HEK293 (cell line): ENCODE data around the gene PAF1.

Source experiments
- EGR2 ChIP-seq: fragments of 450-650 bp; formaldehyde crosslinking; IDR thresholded peaks from 2 replicates; pipeline ENCODE4 v1.5.1; 2016; ENCODE audit warnings: low read depth, missing biosample characterization, missing genetic modification characterization
- HOXC10 ChIP-seq: sonication (generic); formaldehyde crosslinking; IDR thresholded peaks from 2 replicates; pipeline ENCODE4 v1.8.1; 2023; ENCODE audit warnings: mild to moderate bottlenecking, missing genetic modification reagents
- KLF8 ChIP-seq: fragments of 450-650 bp; formaldehyde crosslinking; IDR thresholded peaks from 2 replicates; pipeline ENCODE4 v1.5.1; 2016; ENCODE audit warnings: missing biosample characterization, missing genetic modification characterization
- OVOL3 ChIP-seq: fragments of 450-650 bp; formaldehyde crosslinking; IDR thresholded peaks from 2 replicates; pipeline ENCODE4 v1.5.1; 2016; ENCODE audit warnings: missing biosample characterization, missing genetic modification characterization
- SALL2 ChIP-seq: fragments of 450-650 bp; formaldehyde crosslinking; IDR thresholded peaks from 2 replicates; pipeline ENCODE4 v1.5.0; 2017; ENCODE audit warnings: missing biosample characterization, mild to moderate bottlenecking, missing genetic modification characterization, borderline replicate concordance
- ZNF24 ChIP-seq: fragments of 450-650 bp; formaldehyde crosslinking; IDR thresholded peaks from 2 replicates; pipeline ENCODE4 v1.5.1; 2016; ENCODE audit warnings: missing biosample characterization, missing genetic modification characterization
- ZNF354C ChIP-seq: fragments of 450-650 bp; formaldehyde crosslinking; IDR thresholded peaks from 2 replicates; pipeline ENCODE4 v1.5.1; 2016; ENCODE audit warnings: missing biosample characterization, missing genetic modification characterization, low read depth, borderline replicate concordance
- ZNF394 ChIP-seq: fragments of 450-650 bp; formaldehyde crosslinking; IDR thresholded peaks from 2 replicates; pipeline ENCODE4 v1.5.1; 2016; ENCODE audit warnings: missing biosample characterization, missing genetic modification characterization, mild to moderate bottlenecking, moderate library complexity, borderline replicate concordance
- ZNF433 ChIP-seq: fragments of 450-650 bp; formaldehyde crosslinking; IDR thresholded peaks from 2 replicates; pipeline ENCODE4 v1.5.1; 2016; ENCODE audit warnings: missing biosample characterization, missing genetic modification characterization, low read depth
- ZNF621 ChIP-seq: fragments of 450-650 bp; formaldehyde crosslinking; IDR thresholded peaks from 2 replicates; pipeline ENCODE4 v1.5.1; 2017; ENCODE audit warnings: missing biosample characterization, missing genetic modification characterization
- ZNF654 ChIP-seq: fragments of 450-650 bp; formaldehyde crosslinking; IDR thresholded peaks from 2 replicates; pipeline ENCODE4 v1.5.1; 2016; ENCODE audit warnings: low read depth, missing biosample characterization, missing genetic modification characterization
- ZNF660 ChIP-seq: fragments of 450-650 bp; IDR thresholded peaks from 2 replicates; pipeline ENCODE4 v1.5.1; 2018; ENCODE audit warnings: missing biosample characterization, mild to moderate bottlenecking, missing genetic modification characterization
- ZNF76 ChIP-seq: fragments of 450-650 bp; formaldehyde crosslinking; IDR thresholded peaks from 2 replicates; pipeline ENCODE4; 2016; ENCODE audit warnings: low read depth, missing biosample characterization, missing genetic modification characterization, borderline replicate concordance
- ZNF777 ChIP-seq: fragments of 450-650 bp; formaldehyde crosslinking; IDR thresholded peaks from 2 replicates; pipeline ENCODE4 v1.5.1; 2017; ENCODE audit warnings: missing biosample characterization, missing genetic modification characterization, borderline replicate concordance
- ZNF843 ChIP-seq: fragments of 450-650 bp; formaldehyde crosslinking; IDR thresholded peaks from 2 replicates; pipeline ENCODE4 v1.5.1; 2016; ENCODE audit warnings: missing biosample characterization, missing genetic modification characterization
- TF ChIP-seq, protein P1 (sequence below): fragments of 450-650 bp; formaldehyde crosslinking; optimal IDR thresholded peaks from 2 replicates; pipeline ENCODE3; 2016; ENCODE audit warnings: missing biosample characterization, mild to moderate bottlenecking, missing genetic modification characterization
- TF ChIP-seq, protein P2 (sequence below): fragments of 450-650 bp; formaldehyde crosslinking; IDR thresholded peaks from 2 replicates; pipeline ENCODE4 v1.5.1; 2016; ENCODE audit warnings: missing biosample characterization, missing genetic modification characterization
- TF ChIP-seq, protein P3 (sequence below): fragments of 450-650 bp; formaldehyde crosslinking; IDR thresholded peaks from 2 replicates; pipeline ENCODE4 v1.5.1; 2016; ENCODE audit warnings: missing biosample characterization, missing genetic modification characterization
- TF ChIP-seq, protein P4 (sequence below): fragments of 450-650 bp; formaldehyde crosslinking; IDR thresholded peaks from 2 replicates; pipeline ENCODE4 v1.5.1; 2016; ENCODE audit warnings: missing biosample characterization, missing genetic modification characterization
- TF ChIP-seq, protein P5 (sequence below): fragments of 450-650 bp; formaldehyde crosslinking; IDR thresholded peaks from 2 replicates; pipeline ENCODE4 v1.5.1; 2017; ENCODE audit warnings: missing biosample characterization, missing genetic modification characterization
- TF ChIP-seq, protein P6 (sequence below): fragments of 450-650 bp; formaldehyde crosslinking; IDR thresholded peaks from 2 replicates; pipeline ENCODE4 v1.5.1; 2016; ENCODE audit warnings: missing biosample characterization, missing genetic modification characterization
- TF ChIP-seq, protein P7 (sequence below): fragments of 450-650 bp; formaldehyde crosslinking; IDR thresholded peaks from 2 replicates; pipeline ENCODE4 v1.5.1; 2016; ENCODE audit warnings: missing biosample characterization, missing genetic modification characterization
- TF ChIP-seq, protein P8 (sequence below): fragments of 450-650 bp; formaldehyde crosslinking; IDR thresholded peaks from 2 replicates; pipeline ENCODE4 v1.5.1; 2016; ENCODE audit warnings: missing biosample characterization, missing genetic modification characterization, borderline replicate concordance
- TF ChIP-seq, protein P9 (sequence below): IDR thresholded peaks from 2 replicates; pipeline ENCODE4 v1.6.1; 2011; ENCODE audit warnings: mild to moderate bottlenecking, low read depth, low read length, borderline replicate concordance

PAF1 gene

DNA sequence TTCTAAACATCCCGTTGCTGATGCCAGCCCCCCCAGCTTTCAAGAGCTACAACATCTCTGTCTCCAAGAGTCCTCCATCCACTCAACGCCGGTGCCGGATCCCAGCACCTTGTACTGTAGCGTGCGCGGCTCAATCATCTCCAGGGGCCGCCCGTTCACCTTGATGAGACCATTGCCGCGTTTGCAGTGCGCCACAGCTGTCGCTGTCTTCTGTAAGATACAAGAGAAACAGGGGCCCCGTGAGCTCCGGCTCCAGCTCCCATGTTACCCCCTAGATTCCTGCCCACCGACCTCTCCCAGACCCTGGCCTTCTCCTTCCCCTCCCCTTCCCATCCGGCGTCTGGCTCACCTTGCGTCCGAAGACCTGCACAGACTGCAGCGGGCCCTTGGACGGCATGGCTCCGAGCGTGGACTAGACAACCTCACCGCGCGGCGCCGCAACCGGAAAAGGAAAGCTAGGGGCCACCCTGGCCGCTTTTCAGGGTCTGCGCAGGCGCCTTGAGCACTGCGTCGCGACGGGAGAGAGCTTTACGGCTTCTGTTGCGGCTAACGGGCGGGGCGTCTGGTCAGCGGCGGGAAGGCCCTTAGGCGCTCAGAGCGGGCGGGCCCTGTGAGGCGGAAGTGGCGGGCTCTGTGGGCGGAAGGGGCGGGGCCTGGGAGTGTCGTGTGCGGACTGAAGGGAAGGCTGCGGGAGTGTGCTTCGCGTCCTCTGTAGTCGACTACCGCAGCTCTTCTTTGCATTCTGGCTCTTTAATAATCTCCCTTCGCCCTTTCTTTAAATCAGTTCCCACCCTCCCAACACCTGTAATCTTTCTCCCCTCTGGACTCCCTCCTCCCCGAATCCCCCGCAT lies 44.8 kb upstream of the PAF1 start, which contains the start of gene RPS16 (continued):
- TF ChIP-seq, protein P1, sequence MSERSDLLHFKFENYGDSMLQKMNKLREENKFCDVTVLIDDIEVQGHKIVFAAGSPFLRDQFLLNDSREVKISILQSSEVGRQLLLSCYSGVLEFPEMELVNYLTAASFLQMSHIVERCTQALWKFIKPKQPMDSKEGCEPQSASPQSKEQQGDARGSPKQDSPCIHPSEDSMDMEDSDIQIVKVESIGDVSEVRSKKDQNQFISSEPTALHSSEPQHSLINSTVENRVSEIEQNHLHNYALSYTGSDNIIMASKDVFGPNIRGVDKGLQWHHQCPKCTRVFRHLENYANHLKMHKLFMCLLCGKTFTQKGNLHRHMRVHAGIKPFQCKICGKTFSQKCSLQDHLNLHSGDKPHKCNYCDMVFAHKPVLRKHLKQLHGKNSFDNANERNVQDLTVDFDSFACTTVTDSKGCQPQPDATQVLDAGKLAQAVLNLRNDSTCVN (tag by site-specific recombination), result peak; percentile 70
- TF ChIP-seq OVOL3 (tag by site-specific recombination), result peak; percentile 88; the same call in 1 of the 2 replicates
- TF ChIP-seq, protein P2, sequence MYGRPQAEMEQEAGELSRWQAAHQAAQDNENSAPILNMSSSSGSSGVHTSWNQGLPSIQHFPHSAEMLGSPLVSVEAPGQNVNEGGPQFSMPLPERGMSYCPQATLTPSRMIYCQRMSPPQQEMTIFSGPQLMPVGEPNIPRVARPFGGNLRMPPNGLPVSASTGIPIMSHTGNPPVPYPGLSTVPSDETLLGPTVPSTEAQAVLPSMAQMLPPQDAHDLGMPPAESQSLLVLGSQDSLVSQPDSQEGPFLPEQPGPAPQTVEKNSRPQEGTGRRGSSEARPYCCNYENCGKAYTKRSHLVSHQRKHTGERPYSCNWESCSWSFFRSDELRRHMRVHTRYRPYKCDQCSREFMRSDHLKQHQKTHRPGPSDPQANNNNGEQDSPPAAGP (tag by site-specific recombination), result peak; percentile 65
- TF ChIP-seq, protein P3, sequence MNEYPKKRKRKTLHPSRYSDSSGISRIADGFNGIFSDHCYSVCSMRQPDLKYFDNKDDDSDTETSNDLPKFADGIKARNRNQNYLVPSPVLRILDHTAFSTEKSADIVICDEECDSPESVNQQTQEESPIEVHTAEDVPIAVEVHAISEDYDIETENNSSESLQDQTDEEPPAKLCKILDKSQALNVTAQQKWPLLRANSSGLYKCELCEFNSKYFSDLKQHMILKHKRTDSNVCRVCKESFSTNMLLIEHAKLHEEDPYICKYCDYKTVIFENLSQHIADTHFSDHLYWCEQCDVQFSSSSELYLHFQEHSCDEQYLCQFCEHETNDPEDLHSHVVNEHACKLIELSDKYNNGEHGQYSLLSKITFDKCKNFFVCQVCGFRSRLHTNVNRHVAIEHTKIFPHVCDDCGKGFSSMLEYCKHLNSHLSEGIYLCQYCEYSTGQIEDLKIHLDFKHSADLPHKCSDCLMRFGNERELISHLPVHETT, result peak; percentile 87
- no peak for TF ChIP-seq ZNF654
- TF ChIP-seq HOXC10 (CRISPR knock-in tag), result no peak
- TF ChIP-seq, protein P4, sequence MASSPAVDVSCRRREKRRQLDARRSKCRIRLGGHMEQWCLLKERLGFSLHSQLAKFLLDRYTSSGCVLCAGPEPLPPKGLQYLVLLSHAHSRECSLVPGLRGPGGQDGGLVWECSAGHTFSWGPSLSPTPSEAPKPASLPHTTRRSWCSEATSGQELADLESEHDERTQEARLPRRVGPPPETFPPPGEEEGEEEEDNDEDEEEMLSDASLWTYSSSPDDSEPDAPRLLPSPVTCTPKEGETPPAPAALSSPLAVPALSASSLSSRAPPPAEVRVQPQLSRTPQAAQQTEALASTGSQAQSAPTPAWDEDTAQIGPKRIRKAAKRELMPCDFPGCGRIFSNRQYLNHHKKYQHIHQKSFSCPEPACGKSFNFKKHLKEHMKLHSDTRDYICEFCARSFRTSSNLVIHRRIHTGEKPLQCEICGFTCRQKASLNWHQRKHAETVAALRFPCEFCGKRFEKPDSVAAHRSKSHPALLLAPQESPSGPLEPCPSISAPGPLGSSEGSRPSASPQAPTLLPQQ (tag by site-specific recombination), result peak; percentile 87
- peak; percentile 87 for TF ChIP-seq ZNF24 (tag by site-specific recombination)
- TF ChIP-seq ZNF354C (tag by site-specific recombination), result no peak
- TF ChIP-seq, protein P5, sequence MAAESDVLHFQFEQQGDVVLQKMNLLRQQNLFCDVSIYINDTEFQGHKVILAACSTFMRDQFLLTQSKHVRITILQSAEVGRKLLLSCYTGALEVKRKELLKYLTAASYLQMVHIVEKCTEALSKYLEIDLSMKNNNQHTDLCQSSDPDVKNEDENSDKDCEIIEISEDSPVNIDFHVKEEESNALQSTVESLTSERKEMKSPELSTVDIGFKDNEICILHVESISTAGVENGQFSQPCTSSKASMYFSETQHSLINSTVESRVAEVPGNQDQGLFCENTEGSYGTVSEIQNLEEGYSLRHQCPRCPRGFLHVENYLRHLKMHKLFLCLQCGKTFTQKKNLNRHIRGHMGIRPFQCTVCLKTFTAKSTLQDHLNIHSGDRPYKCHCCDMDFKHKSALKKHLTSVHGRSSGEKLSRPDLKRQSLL, result peak; percentile 87
- peak; percentile 80 for TF ChIP-seq ZNF660 (tag by site-specific recombination)
- peak; percentile 73 for TF ChIP-seq ZNF843
- TF ChIP-seq, protein P6, sequence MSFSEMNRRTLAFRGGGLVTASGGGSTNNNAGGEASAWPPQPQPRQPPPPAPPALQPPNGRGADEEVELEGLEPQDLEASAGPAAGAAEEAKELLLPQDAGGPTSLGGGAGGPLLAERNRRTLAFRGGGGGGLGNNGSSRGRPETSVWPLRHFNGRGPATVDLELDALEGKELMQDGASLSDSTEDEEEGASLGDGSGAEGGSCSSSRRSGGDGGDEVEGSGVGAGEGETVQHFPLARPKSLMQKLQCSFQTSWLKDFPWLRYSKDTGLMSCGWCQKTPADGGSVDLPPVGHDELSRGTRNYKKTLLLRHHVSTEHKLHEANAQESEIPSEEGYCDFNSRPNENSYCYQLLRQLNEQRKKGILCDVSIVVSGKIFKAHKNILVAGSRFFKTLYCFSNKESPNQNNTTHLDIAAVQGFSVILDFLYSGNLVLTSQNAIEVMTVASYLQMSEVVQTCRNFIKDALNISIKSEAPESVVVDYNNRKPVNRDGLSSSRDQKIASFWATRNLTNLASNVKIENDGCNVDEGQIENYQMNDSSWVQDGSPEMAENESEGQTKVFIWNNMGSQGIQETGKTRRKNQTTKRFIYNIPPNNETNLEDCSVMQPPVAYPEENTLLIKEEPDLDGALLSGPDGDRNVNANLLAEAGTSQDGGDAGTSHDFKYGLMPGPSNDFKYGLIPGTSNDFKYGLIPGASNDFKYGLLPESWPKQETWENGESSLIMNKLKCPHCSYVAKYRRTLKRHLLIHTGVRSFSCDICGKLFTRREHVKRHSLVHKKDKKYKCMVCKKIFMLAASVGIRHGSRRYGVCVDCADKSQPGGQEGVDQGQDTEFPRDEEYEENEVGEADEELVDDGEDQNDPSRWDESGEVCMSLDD, result 0 out of 2 replicates have a peak, but pooled peaks have one; percentile 57
- peak; percentile 62 for TF ChIP-seq ZNF394 (tag by site-specific recombination)
- peak; percentile 92 for TF ChIP-seq EGR2 (tag by site-specific recombination)
- TF ChIP-seq, protein P7, sequence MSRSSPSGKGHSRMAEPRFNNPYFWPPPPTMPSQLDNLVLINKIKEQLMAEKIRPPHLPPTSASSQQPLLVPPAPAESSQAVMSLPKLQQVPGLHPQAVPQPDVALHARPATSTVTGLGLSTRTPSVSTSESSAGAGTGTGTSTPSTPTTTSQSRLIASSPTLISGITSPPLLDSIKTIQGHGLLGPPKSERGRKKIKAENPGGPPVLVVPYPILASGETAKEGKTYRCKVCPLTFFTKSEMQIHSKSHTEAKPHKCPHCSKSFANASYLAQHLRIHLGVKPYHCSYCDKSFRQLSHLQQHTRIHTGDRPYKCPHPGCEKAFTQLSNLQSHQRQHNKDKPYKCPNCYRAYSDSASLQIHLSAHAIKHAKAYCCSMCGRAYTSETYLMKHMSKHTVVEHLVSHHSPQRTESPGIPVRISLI (tag by site-specific recombination), result no peak
- no peak for TF ChIP-seq ZNF433
- TF ChIP-seq KLF8, result peak; percentile 100
- TF ChIP-seq ZNF621 (tag by site-specific recombination), result no peak
- TF ChIP-seq, protein P8, sequence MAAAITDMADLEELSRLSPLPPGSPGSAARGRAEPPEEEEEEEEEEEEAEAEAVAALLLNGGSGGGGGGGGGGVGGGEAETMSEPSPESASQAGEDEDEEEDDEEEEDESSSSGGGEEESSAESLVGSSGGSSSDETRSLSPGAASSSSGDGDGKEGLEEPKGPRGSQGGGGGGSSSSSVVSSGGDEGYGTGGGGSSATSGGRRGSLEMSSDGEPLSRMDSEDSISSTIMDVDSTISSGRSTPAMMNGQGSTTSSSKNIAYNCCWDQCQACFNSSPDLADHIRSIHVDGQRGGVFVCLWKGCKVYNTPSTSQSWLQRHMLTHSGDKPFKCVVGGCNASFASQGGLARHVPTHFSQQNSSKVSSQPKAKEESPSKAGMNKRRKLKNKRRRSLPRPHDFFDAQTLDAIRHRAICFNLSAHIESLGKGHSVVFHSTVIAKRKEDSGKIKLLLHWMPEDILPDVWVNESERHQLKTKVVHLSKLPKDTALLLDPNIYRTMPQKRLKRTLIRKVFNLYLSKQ (tag by site-specific recombination), result no peak
- peak; percentile 77 for TF ChIP-seq ZNF76 (tag by site-specific recombination)
- no peak for TF ChIP-seq SALL2
- TF ChIP-seq ZNF777 (tag by site-specific recombination), result peak; percentile 80; the same call in 1 of the 2 replicates
- TF ChIP-seq, protein P9, sequence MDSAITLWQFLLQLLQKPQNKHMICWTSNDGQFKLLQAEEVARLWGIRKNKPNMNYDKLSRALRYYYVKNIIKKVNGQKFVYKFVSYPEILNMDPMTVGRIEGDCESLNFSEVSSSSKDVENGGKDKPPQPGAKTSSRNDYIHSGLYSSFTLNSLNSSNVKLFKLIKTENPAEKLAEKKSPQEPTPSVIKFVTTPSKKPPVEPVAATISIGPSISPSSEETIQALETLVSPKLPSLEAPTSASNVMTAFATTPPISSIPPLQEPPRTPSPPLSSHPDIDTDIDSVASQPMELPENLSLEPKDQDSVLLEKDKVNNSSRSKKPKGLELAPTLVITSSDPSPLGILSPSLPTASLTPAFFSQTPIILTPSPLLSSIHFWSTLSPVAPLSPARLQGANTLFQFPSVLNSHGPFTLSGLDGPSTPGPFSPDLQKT, result peak; percentile 38; the same call in 1 of the 2 replicates
